CD4-positive, alpha-beta T cell (primary cell): ENCODE data around the gene TTLL6. TPM values are rescaled to one million over a fixed set of nuclear protein-coding genes. Genes with fewer than 3 reads are reported as not detected.

ENCODE experiments used
- ATAC-seq: fragments of 200-7000 bp; cut with Tn5 transposase; one replicate; pipeline ENCODE4 v1.10.0; 2022; ENCODE audit warnings: mild to moderate bottlenecking; ENCODE audit not compliant: poor library complexity
- CTCF ChIA-PET: fragments of 350-600 bp; sonication (Branson Sonifier 250); formaldehyde crosslinking; loops from one replicate; lab custom pipeline; 2021; ENCODE audit warnings: antibody characterized with exemption, inconsistent platforms; lab: Charles Lee
- POLR2A ChIA-PET: fragments of 350-600 bp; sonication (Branson Sonifier 250); formaldehyde crosslinking; loops from one replicate; lab custom pipeline; 2021; ENCODE audit warnings: antibody characterized with exemption, inconsistent platforms; lab: Charles Lee
- DNase-seq, 14 experiments: peaks; one replicate each; pipeline ENCODE4 v3.0.0-alpha.2; 2013 to 2020; ENCODE audit warnings: mixed read lengths in 2 of 14
- H3K27ac ChIP-seq, 2 donors: one replicate each; pipeline versions ENCODE4 v1.5.1 to v1.7.0; 2013; ENCODE audit warnings: low read length in 2 of 2, low read depth in 1 of 2, mild to moderate bottlenecking in 1 of 2
- H3K27me3 ChIP-seq, 2 experiments: 1 replicate in 1 of 2; 2 replicates in 1 of 2; pipeline versions ENCODE4 v1.6.1 to v1.7.0; 2013; ENCODE audit warnings: low read length in 2 of 2, control low read depth in 1 of 2, mild to moderate bottlenecking in 1 of 2, moderate library complexity in 1 of 2; ENCODE audit not compliant: insufficient read depth in 2 of 2, control insufficient read depth in 1 of 2
- H3K36me3 ChIP-seq: one replicate; pipeline ENCODE4 v1.6.1; 2013; ENCODE audit warnings: low read length, control low read depth; ENCODE audit not compliant: insufficient read depth
- H3K4me1 ChIP-seq: one replicate; pipeline ENCODE4 v1.6.1; 2013; ENCODE audit warnings: low read length, control low read depth; ENCODE audit not compliant: insufficient read depth
- H3K4me3 ChIP-seq: one replicate; pipeline ENCODE4 v1.5.1; 2013; ENCODE audit warnings: mild to moderate bottlenecking, low read length, moderate library complexity
- H3K9me3 ChIP-seq, 2 experiments: 1 replicate in 1 of 2; 2 replicates in 1 of 2; pipeline versions ENCODE4 v1.6.1 to v1.7.0; 2013; ENCODE audit warnings: low read length in 2 of 2, mild to moderate bottlenecking in 2 of 2, control low read depth in 1 of 2, moderate library complexity in 1 of 2; ENCODE audit not compliant: control insufficient read depth in 1 of 2, insufficient read depth in 1 of 2
- H3K27ac Mint-ChIP-seq: one replicate; pipeline ENCODE4 v1.8.0; 2020; ENCODE audit warnings: mixed read lengths
- H3K27me3 Mint-ChIP-seq: one replicate; pipeline ENCODE4 v1.8.0; 2021; ENCODE audit warnings: mixed read lengths
- H3K36me3 Mint-ChIP-seq: one replicate; pipeline ENCODE4 v1.8.0; 2021; ENCODE audit warnings: low read depth, mixed read lengths
- H3K4me1 Mint-ChIP-seq: one replicate; pipeline ENCODE4 v1.8.0; 2021; ENCODE audit warnings: low read depth, mixed read lengths
- H3K4me3 Mint-ChIP-seq: one replicate; pipeline ENCODE4 v1.8.0; 2020; ENCODE audit warnings: mild to moderate bottlenecking, mixed read lengths
- H3K9me3 Mint-ChIP-seq: one replicate; pipeline ENCODE4 v1.8.0; 2020; ENCODE audit warnings: mixed read lengths
- intact Hi-C, 2 experiments: fragments of 100-400 bp; cut with DNase I in 1 of 2; cut with micrococcal nuclease in 1 of 2; formaldehyde crosslinking; loops; one replicate each; pipeline versions ENCODE4 v1.15.1 to v1.9.0; 2023 to 2025; cut with DNase I, micrococcal nuclease
- total RNA-seq, 174 experiments: library from RNA in 2 of 174; stranded (reverse) in 2 of 174; gene quantifications; one replicate each; pipeline ENCODE4 v1.2.3 and lab custom pipeline; 2021 to 2026
- TF ChIP-seq, protein P1 (sequence below): fragments of 200-600 bp; IDR thresholded peaks from one replicate; pipeline ENCODE4 v1.8.0; 2022; ENCODE audit warnings: antibody characterized with exemption, mild to moderate bottlenecking

TTLL6 gene
- total RNA-seq, 2 experiments from 2014 or later: not detected

DNA sequence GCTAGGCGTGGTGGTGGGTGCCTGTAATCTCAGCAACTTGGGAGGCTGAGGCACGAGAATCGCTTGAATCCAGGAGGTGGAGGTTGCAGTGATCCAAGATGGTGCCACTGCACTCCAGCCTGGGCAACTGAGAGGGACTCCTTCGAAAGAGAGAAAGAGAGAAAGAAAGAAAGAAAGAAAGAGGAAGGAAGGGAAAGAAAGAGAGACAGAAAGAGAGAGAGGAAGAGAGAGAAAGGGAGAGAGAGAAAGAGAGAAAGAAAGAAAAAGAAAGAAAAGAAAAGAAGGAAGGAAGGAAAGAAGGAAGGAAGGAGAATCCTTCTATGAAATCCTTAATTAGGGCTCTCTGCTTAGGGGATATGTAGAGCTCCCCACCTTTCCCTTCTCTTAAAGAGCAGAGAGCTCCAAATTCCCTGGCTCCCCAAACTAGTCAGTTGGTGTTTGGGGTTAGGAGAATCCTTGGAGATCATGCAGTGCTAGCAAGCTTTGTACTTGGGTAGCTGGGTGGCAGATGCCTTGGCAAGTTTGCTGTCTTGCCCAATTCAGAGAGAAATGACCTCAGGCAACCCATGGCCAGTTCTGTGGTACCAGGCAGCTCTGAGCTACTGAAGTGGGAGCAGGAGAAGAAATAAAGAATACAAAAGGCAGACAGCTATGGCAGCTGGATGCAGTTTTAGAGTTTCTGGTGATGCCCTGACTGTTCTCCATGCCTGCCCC lies 79.5 kb downstream of the TTLL6 start:
- intact Hi-C loops: no loop called here
- peaks cover 32% of the 10 kb centered on the region for H3K4me1 ChIP-seq
- peaks cover 0 to 31% of the 10 kb centered on the region in 2 experiments for H3K9me3 ChIP-seq
- Mint-ChIP-seq H3K4me3 (no peak overlapping the region), H3K27me3 (peaks cover 92% of the 10 kb centered on the region), H3K36me3 (no peaks in the 10 kb centered on the region), H3K9me3 (no peaks in the 10 kb centered on the region), H3K4me1 (peaks cover 19% of the 10 kb centered on the region), H3K27ac (no peak overlapping the region)
- CTCF ChIA-PET: interaction anchor here (0.6 to 2.1 kb wide), 3 partner anchors 13 to 513 kb away, joined by 3 to 7 read pairs (median 6); no protein-coding TSS in a partner anchor
- no peak overlapping the region for H3K4me3 ChIP-seq
- DNase-seq: no peak
- no peak overlapping the region for H3K27ac ChIP-seq
- POLR2A ChIA-PET: interaction anchor here (0.7 to 1.5 kb wide), 2 partner anchors 9 to 21 kb away, joined by 3 to 6 read pairs; partner anchors contain the start of gene HOXB13
- H3K36me3 ChIP-seq: no peaks in the 10 kb centered on the region
- H3K27me3 ChIP-seq: peaks cover 89 to 97% of the 10 kb centered on the region in 2 experiments
- no peak for ATAC-seq
- TF ChIP-seq, protein P1, sequence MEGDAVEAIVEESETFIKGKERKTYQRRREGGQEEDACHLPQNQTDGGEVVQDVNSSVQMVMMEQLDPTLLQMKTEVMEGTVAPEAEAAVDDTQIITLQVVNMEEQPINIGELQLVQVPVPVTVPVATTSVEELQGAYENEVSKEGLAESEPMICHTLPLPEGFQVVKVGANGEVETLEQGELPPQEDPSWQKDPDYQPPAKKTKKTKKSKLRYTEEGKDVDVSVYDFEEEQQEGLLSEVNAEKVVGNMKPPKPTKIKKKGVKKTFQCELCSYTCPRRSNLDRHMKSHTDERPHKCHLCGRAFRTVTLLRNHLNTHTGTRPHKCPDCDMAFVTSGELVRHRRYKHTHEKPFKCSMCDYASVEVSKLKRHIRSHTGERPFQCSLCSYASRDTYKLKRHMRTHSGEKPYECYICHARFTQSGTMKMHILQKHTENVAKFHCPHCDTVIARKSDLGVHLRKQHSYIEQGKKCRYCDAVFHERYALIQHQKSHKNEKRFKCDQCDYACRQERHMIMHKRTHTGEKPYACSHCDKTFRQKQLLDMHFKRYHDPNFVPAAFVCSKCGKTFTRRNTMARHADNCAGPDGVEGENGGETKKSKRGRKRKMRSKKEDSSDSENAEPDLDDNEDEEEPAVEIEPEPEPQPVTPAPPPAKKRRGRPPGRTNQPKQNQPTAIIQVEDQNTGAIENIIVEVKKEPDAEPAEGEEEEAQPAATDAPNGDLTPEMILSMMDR: no peak

- no peak overlapping the region for H3K27ac Mint-ChIP-seq
- CTCF ChIA-PET: interaction anchor here (1.0 to 1.5 kb wide), 4 partner anchors 8 to 144 kb away, joined by 3 to 4 read pairs (median 3); no protein-coding TSS in a partner anchor
- TF ChIP-seq, protein P1: no peak
- H3K36me3 ChIP-seq: no peaks in the 10 kb centered on the region
- peaks cover 93% of the 10 kb centered on the region for H3K27me3 Mint-ChIP-seq
- intact Hi-C loops: no loop called here
- H3K4me3 Mint-ChIP-seq: no peak overlapping the region
- H3K36me3 Mint-ChIP-seq: no peaks in the 10 kb centered on the region
- no peaks in the 10 kb centered on the region for H3K9me3 Mint-ChIP-seq
- H3K4me3 ChIP-seq: no peak overlapping the region
- POLR2A ChIA-PET: no interaction called here
- peaks cover 32% of the 10 kb centered on the region for H3K4me1 ChIP-seq
- peaks cover 89 to 95% of the 10 kb centered on the region in 2 experiments for H3K27me3 ChIP-seq
- DNase-seq: no peak
- H3K9me3 ChIP-seq: peaks cover 0 to 31% of the 10 kb centered on the region in 2 experiments
- peaks cover 20% of the 10 kb centered on the region for H3K4me1 Mint-ChIP-seq
- no peak overlapping the region for H3K27ac ChIP-seq
- no peak for ATAC-seq
Measured at GRCh38 chr17:48735062-48735351, 82.0 kb downstream of the TTLL6 start.

DNA sequence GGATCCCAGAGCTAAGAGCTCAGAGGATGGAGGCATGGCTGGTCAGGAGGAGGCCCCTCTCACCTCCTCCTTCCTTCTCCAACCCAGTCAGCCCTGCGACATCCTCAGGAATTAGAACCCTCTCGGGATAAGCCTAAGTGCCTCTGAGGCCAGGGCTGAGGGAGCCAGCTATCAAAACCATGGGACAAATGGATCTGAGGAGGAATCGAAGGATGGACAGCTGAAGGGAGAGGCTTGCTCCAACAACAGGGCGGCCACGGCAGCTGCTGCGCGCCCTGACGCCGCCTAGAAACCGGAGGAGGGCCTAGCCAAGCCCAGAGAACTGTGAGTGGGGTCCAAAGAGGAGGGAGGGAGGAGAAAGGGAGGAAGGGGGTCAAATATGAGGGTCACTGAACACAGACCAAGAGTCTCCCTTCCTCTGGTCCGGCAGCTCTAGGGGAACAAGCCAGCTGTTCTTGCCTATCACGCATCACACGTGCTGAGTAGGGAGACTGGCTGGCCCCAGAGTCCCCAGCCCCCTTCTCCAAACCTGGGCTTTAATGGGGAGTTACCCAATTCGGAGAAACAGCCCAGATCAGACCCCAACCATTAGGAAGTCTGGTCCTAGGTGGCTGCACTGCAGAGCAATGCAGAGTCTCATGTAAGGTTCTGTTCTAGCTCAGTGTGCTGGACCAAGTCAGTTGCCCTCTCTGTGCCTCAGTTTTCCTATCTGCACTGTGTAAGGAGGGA lies 82.5 kb downstream of the TTLL6 start:
- H3K4me1 Mint-ChIP-seq: peaks cover 22% of the 10 kb centered on the region
- H3K36me3 ChIP-seq: no peaks in the 10 kb centered on the region
- intact Hi-C loops: no loop called here
- H3K27me3 ChIP-seq: peaks cover 89 to 95% of the 10 kb centered on the region in 2 experiments
- no peak overlapping the region for H3K4me3 Mint-ChIP-seq
- TF ChIP-seq, protein P1: no peak
- CTCF ChIA-PET: interaction anchor here (1.0 to 1.5 kb wide), 4 partner anchors 9 to 144 kb away, joined by 3 to 4 read pairs (median 3); no protein-coding TSS in a partner anchor
- H3K9me3 Mint-ChIP-seq: no peaks in the 10 kb centered on the region
- H3K36me3 Mint-ChIP-seq: no peaks in the 10 kb centered on the region
- H3K27ac ChIP-seq: no peak overlapping the region
- no peak overlapping the region for H3K4me3 ChIP-seq
- peaks cover 0 to 26% of the 10 kb centered on the region in 2 experiments for H3K9me3 ChIP-seq
- no peak for ATAC-seq
- POLR2A ChIA-PET: no interaction called here
- peaks cover 29% of the 10 kb centered on the region for H3K4me1 ChIP-seq
- no peak for DNase-seq
- no peak overlapping the region for H3K27ac Mint-ChIP-seq
- H3K27me3 Mint-ChIP-seq: peaks cover 98% of the 10 kb centered on the region
